ENCODE data around the gene AP5S1. TPM values are rescaled to one million over a fixed set of nuclear protein-coding genes. Genes with fewer than 3 reads are reported as not detected.

The AP5S1 gene
- 14.7 to 20.4 TPM (median 18.7 TPM) in 5 replicates for total RNA-seq (2022; extraction: Qiagen RNA extraction; ENCODE audit: low read depth)

DNA sequence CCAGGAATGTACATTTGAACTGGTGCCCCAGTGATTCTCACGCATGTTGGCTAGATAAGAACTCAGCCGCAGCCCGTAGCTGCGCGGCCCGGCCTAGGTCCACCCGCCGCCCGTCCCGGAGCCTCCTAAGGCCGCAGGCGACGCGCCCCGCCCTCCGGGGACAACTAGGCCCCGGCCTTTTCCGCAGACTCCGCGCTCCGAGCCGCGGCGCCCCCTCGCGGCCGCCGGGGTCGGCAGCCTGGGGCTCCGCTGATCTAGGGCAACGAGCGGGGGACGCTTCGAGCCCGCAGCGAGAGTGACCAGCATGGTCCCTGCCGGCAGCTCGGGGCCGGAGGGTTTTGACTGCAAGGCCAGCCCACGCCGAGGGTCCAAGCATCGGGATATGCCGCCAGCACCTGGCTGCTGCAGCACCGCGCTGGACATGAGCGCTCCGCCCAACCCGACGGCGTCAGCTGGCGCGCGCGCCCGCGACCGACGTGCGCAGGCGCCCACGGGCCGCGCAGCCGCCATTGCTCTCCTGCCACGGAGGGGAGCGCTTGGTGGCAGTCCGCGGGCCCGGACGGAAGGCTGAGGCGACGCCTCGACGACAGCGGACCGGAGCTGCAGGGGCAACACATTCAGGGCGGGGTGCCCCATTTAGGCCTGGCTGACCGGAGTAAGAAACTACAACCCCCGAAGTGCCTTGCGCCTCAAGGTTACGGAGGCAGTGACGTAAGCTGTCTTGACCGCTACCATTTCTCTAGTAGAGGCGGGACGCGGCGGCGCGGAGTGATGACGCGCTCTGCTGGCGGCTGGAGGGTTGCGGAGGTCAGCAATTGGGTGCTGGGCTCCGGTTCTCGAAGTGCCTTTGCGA lies at the start of gene AP5S1:
Gene AP5S1, plus strand, starts transcription at position 500 of the 853 bp plus-strand sequence. CDS start 1,571 bp downstream, outside the sequence.

GRCh38 chr20:3781153-3781910 lies 39.0 kb upstream of the AP5S1 start, which contains the start of gene SPEF1:
SPEF1 (minus strand) TSS chr20:3781448; CDS start chr20:3781287, 161 bp downstream.

DNA sequence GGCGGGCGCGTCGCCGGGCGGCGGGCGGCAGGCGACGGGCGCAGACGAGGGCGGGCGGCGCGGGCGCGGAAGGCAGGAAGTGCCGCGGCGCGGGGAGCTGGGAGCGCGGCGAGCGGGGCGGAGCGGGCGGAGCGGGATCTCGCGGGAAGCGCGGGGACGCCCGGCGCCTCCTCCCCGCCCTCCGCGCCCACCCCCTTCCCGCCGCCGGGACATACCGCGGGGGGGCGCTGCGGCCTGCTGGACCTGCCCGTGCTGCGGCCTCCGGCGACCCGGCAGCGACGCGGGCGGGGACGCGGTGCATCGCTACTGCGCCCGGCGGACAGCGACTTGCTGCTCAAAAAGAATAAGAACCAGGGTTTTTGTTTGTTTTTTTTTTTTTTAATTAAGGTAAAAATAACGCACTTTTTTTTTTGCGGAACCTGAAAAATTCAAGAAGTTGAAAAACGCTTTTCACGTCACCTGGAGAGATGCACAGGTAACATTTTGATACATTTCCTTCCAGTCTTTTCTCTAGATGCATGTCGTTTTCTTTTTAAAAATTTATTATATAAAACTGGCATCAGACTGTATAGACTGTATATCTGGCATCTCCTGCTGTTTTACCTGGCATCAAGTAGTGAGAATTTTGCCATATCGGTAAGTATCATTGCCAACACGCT lies 33.6 kb upstream of the AP5S1 start, which contains the start of gene CENPB:
Gene CENPB, minus strand, starts transcription at position 76 of the 659 bp plus-strand sequence. CDS start 257 bp downstream, outside the sequence.

DNA sequence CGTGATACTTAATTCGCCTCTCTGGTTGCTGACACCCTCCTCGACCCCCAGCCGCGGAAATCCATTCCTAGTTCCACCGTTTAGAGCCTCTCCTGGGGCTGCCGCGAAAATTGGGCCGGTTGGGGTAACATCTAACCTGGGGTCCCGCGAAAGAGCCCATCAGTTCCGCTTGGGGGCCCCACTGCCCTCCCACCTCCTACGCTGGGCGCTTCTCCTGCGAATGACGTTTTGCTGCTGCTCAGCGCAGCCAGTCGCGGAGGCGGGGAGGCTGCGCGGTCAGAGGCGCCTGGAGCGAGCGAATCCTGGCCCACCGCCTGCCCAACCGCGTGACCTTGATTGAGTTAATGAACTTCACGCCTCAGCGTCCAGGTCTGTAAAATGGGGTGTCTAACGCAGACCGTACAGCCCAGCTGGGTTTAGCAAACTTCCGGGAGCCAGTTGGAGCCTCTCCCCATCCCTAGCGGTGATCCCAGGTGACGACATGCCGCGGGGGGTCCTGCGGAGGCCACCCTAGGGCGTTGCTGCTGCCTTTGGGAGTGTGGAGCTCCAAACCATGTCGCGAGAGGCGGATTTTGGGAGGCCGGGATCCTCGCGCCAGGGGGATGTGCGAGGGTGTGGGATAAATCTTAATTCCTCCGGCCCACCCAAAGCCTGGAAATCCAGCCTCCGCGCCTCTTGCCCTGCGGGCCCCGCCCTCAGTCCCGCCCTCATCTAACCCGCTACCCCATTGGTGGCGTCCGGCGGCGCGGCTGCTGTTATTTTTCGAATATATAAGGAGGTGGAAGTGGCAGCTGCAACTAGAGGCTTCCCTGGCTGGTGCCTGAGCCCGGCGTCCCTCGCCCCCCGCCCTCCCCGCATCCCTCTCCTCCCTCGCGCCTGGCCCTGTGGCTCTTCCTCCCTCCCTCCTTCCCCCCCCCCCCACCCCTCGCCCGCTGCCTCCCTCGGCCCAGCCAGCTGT lies 24.6 kb upstream of the AP5S1 start, which contains the start of gene CDC25B:
Gene CDC25B, plus strand, starts transcription at position 800 of the 958 bp plus-strand sequence. CDS start 222 bp downstream, outside the sequence.

GRCh38 chr20:3846740-3847428 lies 26.5 kb downstream of the AP5S1 start, which contains the start of gene MAVS:
MAVS (plus strand) TSS chr20:3846834; CDS start chr20:3854625, 7,791 bp downstream.

Other genes starting within 250 kb of the AP5S1 start
- not detected in 5 replicates for gene GFRA4, start 157.1 kb upstream of the AP5S1 start, total RNA-seq (2022; extraction: Qiagen RNA extraction; ENCODE audit: low read depth)
- 0.05 to 0.06 TPM (median 0.05 TPM) in 3 of 5 replicates, not detected in the others for gene ADAM33, start 138.5 kb upstream of the AP5S1 start, total RNA-seq (2022; extraction: Qiagen RNA extraction; ENCODE audit: low read depth)
- 0.01 to 0.04 TPM (median 0.02 TPM) in 3 of 5 replicates, not detected in the others for gene SIGLEC1, start 107.9 kb upstream of the AP5S1 start, total RNA-seq (2022; extraction: Qiagen RNA extraction; ENCODE audit: low read depth)
- 0.28 to 0.53 TPM (median 0.38 TPM) in 5 replicates for gene HSPA12B, start 87.9 kb upstream of the AP5S1 start, total RNA-seq (2022; extraction: Qiagen RNA extraction; ENCODE audit: low read depth)
- gene ADISSP, start 52.8 kb upstream of the AP5S1 start, total RNA-seq (2022; extraction: Qiagen RNA extraction; ENCODE audit: low read depth): 115 to 165 TPM (median 140 TPM) in 5 replicates
- 1.6 to 2.4 TPM (median 2.0 TPM) in 5 replicates for gene SPEF1, start 39.1 kb upstream of the AP5S1 start, total RNA-seq (2022; extraction: Qiagen RNA extraction; ENCODE audit: low read depth)
- gene CENPB, start 33.8 kb upstream of the AP5S1 start, total RNA-seq (2022; extraction: Qiagen RNA extraction; ENCODE audit: low read depth): 109 to 122 TPM (median 116 TPM) in 5 replicates
- 175 to 226 TPM (median 212 TPM) in 5 replicates for gene CDC25B, start 24.2 kb upstream of the AP5S1 start, total RNA-seq (2022; extraction: Qiagen RNA extraction; ENCODE audit: low read depth)
- gene MAVS, start 26.3 kb downstream of the AP5S1 start, total RNA-seq (2022; extraction: Qiagen RNA extraction; ENCODE audit: low read depth): 19.5 to 26.3 TPM (median 24.3 TPM) in 5 replicates
- 50.4 to 60.3 TPM (median 57.8 TPM) in 5 replicates for gene PANK2, start 68.8 kb downstream of the AP5S1 start, total RNA-seq (2022; extraction: Qiagen RNA extraction; ENCODE audit: low read depth)
- gene RNF24, start 195.0 kb downstream of the AP5S1 start, total RNA-seq (2022; extraction: Qiagen RNA extraction; ENCODE audit: low read depth): 11.7 to 15.2 TPM (median 15.0 TPM) in 5 replicates

Data from A549 treated with DMSO at 1 μM for 4 hours (cell line).